Urinary bladder (tissue), 4 donors: ENCODE measurements around the gene C4orf50. TPM values are rescaled to one million over a fixed set of nuclear protein-coding genes. Genes with fewer than 3 reads are reported as not detected.

Experiments used
- DNase-seq: peaks from one replicate; pipeline ENCODE4 v3.0.0-alpha.2; 2015; ENCODE audit errors: extremely low spot score
- H3K27ac ChIP-seq: one replicate; pipeline ENCODE4 v1.5.1; 2013; ENCODE audit warnings: low read depth, mild to moderate bottlenecking, moderate library complexity
- H3K36me3 ChIP-seq: one replicate; pipeline ENCODE4 v1.6.1; 2013; ENCODE audit warnings: mild to moderate bottlenecking, moderate library complexity; ENCODE audit not compliant: insufficient read depth
- H3K4me1 ChIP-seq: one replicate; pipeline ENCODE4 v1.6.1; 2013; ENCODE audit warnings: mild to moderate bottlenecking, moderate library complexity; ENCODE audit not compliant: insufficient read depth
- H3K4me3 ChIP-seq: one replicate; pipeline ENCODE4 v1.5.1; 2013; ENCODE audit warnings: low read depth, low read length
- WGBS: extraction: QIAGEN DNeasy Blood & Tissue Kit; methylation state at CpG from one replicate; pipeline ENCODE4 v1.1.7; 2013; 5-methylcytosine and 5-hydroxymethylcytosine counted together
- polyA plus RNA-seq: library from polyadenylated mRNA; stranded (reverse); fragments of 200-250 nt; gene quantifications from one replicate; pipeline ENCODE4 v1.2.3, GENCODE V29; 2013
- total RNA-seq: library from RNA; depleted of rRNA; stranded (reverse); fragments of >200 nt; gene quantifications from one replicate; pipeline ENCODE4 v1.2.3, GENCODE V29; 2014
- donor health status: healthy with polysubstance abuse.
- donor health status: healthy.

C4orf50 gene
- total and polyA plus RNA-seq, 2 donors, result 0.04 to 0.32 TPM

DNA sequence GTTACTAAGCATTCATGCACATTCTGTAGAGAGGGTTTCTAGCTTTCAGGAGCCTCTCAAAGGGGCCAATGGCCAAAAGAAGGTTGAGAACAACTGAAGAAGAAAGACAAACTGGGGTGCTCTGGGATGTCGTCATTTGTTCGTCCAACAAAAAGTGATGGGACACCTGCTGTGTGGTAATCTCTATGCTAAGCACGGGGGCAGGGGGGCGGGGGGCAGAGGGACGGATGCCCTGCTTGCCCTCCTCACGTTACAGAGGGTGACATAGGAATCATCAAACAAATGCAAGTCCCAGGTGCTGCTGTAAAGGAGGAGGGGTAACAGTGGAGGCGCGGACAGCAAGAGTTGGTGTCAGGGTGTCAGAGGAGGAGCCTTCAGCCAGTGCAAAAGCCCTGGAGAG is 112.5 kb downstream of the C4orf50 start:
- no peak for DNase-seq
- Histone ChIP-seq H3K4me3 (no peak overlapping the region), H3K4me1 (no peaks in the 10 kb centered on the region), H3K27ac (no peak overlapping the region), H3K36me3 (no peaks in the 10 kb centered on the region)
- 9% methylated on average over 8 of the region's 8 CpGs for WGBS

DNA sequence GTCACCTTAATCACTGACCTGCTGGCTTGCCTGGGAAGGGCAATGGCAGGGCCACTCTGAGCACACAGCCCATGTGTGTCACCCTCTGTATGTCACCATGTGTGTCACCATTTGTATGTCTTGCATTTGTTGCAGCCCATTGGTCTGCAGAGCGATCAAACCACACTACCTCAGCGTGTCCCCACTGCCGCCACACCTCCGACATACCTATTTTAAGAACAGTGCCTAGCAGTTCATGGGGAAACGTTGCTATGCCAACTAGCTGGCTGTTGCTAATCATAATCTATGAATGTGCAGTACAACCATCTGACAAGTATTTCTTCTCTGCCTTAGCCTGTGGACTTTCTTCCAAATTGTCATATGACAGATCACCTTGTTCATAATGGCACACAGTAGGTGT is 117.4 kb downstream of the C4orf50 start:
- WGBS, result 81% methylated on average over 5 of the region's 5 CpGs
- Histone ChIP-seq H3K27ac (no peak overlapping the region), H3K36me3 (no peaks in the 10 kb centered on the region), H3K4me3 (no peak overlapping the region), H3K4me1 (no peaks in the 10 kb centered on the region)
- DNase-seq, result no peak

DNA sequence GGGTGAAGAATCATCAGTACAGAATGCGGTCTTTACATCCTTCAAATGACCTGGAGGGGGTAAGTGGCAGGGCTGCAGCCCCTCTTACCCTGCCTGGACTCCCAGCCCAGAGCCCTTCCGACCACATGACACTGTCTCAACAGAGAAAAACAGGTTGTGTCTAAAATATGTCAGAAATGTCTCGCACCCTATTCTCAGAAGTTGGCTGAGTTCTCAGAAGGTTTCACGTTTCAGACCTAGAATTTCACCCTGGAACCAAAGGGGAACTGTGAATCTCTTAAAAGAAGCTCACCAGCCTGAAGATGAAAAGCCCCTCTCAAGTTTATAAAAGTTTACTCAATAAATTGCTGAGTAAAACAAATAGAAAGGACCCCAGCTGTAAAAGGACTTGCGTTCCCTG is 118.3 kb downstream of the C4orf50 start:
- 49% methylated on average over 5 of the region's 5 CpGs for WGBS
- DNase-seq, result no peak
- Histone ChIP-seq H3K36me3 (no peaks in the 10 kb centered on the region), H3K4me1 (no peaks in the 10 kb centered on the region), H3K4me3 (no peak overlapping the region), H3K27ac (no peak overlapping the region)

DNA sequence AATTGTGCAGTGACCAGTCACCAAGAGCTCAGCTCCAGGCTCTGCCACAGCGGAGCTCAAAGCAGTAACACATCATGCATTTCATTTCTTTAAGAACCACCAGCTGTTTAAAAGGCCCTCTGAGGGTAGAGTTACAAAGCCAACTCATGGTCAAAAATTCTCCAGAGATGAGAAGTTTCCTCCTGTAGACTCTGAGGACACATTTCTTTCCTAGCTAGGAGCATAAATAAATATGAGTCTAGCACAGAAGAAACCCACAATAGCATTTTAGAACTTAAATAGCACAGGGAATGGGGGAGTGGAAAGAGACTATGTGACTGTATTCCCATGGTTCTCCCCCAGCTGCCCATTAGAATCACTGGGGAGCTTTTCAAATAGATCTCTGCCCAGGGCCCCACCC is 118.8 kb downstream of the C4orf50 start:
- Histone ChIP-seq H3K36me3 (no peaks in the 10 kb centered on the region), H3K4me3 (no peak overlapping the region), H3K27ac (no peak overlapping the region), H3K4me1 (no peaks in the 10 kb centered on the region)
- WGBS, result 85% methylated on average over 1 of the region's 1 CpG
- DNase-seq, result no peak

DNA sequence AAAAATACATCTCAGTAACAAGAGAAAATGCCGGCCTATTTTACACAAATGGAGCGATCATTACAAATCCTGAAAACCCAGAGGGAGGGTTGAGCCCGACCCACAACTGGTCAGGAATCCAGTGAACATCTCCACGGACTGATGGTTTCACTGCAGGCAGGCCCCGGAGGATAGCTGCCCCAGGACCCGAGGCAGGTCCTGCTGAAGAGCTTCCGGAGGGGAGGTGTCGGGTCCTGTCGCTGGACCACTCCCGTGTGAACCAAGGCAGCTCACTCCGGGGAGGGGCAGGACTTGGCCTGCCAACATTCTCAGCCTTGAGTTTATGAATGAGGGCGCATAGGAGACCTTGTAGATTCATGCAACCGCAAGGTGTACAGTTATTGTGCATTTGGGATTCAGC is 120.6 kb downstream of the C4orf50 start:
- DNase-seq, result no peak
- H3K4me3 ChIP-seq, result no peak overlapping the region
- H3K27ac ChIP-seq, result no peak overlapping the region
- H3K36me3 ChIP-seq, result no peaks in the 10 kb centered on the region
- WGBS, result 86% methylated on average over 13 of the region's 13 CpGs
- H3K4me1 ChIP-seq, result no peaks in the 10 kb centered on the region

DNA sequence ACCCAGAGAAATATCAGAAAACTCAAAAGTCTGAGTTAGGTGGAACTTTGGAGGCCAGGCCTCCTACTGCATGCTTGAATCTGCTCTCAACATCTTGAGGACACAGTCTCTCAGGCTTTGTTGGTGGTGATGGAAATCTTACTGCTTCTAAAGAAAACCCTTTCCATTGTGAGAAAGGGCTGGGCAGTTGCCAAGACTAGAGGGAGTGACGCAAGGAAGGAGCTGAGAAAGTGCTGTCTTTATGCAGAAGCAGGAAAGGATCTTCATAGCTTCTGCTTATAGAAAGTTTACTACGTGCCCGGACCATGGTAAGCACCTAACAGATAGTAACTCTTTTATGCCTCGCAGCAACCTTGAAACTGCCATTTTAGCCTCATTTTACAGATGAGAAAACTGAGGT is 122.9 kb downstream of the C4orf50 start:
- no peaks in the 10 kb centered on the region for H3K36me3 ChIP-seq
- 55% methylated on average over 4 of the region's 4 CpGs for WGBS
- H3K4me3 ChIP-seq, result no peak overlapping the region
- DNase-seq, result no peak
- H3K4me1 ChIP-seq, result peaks cover 1% of the 10 kb centered on the region
- no peak overlapping the region for H3K27ac ChIP-seq

DNA sequence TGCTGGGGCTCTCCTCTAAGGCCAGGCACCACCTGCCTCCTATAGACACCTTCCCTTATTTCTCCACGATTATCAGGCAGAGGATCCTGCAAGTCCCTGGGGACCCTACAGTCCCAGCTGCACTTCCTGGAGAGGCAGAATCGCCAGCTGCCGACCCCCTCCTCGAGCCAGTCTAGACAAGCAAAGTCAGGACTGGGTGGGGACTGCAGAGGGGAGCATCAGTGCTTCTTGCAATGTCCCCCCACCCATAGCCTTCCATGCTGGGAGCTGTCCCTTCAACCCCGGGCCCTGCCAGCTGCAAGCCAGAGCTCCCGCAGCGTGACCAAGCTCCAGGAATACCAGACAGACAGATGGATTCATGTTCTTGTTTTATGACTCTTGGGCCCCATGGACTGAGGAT is 124.0 kb downstream of the C4orf50 start:
- Histone ChIP-seq H3K4me1 (peaks cover 1% of the 10 kb centered on the region), H3K4me3 (no peak overlapping the region), H3K27ac (no peak overlapping the region), H3K36me3 (no peaks in the 10 kb centered on the region)
- DNase-seq, result no peak
- 26% methylated on average over 7 of the region's 7 CpGs for WGBS

DNA sequence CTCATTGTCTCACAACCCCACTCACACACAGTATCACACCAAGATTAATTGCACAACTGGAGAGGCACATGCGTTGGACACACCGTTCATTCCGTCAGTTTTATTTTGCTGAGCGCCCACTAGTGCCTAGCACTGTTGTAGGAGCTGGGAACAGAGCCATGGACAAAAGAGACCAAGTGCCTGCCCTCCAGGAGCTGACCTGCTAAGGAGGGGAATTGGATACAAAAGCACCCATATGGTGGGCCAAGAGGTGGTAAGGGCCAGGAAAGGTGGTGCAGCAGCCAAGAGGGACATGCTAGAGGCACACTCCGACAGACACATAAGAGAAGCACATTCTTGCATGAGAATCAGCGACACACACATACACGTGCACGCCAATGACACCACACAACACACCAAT is 124.6 kb downstream of the C4orf50 start:
- H3K4me1 ChIP-seq, result peaks cover 1% of the 10 kb centered on the region
- 70% methylated on average over 8 of the region's 8 CpGs for whole genome bisulfite sequencing
- H3K4me3 ChIP-seq, result no peak overlapping the region
- H3K36me3 ChIP-seq, result no peaks in the 10 kb centered on the region
- H3K27ac ChIP-seq, result no peak overlapping the region
- DNase-seq, result no peak

DNA sequence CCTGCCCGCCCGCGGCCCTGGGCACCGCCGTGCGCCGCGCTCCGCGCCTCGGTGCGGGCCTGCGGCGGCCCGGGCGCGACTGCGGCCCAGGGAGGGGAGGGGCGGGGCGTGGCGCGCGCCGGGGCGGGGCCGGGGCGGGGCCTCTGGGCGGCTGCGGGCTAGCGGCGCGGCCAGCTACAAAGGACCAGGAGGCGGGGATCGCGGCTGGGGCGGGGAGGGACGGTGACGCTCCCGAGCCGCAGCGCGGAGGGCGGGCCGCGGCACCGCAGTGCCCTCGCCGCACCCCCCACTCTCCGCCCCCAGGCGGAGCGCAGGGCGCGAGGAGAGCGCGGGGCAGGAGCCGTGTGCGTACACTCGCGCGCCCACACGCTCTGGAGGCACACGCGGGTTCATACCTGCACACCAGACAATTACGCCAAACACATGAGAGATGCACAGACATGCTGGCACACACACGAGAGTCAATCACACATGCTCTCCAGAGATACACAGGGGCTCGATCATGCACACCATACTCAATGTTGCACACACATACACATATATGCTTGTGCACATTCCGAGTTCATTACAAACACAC is 125.1 kb downstream of the C4orf50 start, which contains the start of gene CRMP1:
Gene CRMP1 (minus strand): TSS at position 83 of the 577 bp plus-strand sequence. CDS start 117 bp downstream, outside the sequence.
- Histone ChIP-seq H3K36me3 (no peaks in the 10 kb centered on the region), H3K4me1 (peaks cover 2% of the 10 kb centered on the region), H3K27ac (no peak within 1 kb of the TSS), H3K4me3 (peak within 1 kb of the TSS; percentile 20)
- DNase-seq, result no peak
- 3% methylated on average over 63 of the region's 67 CpGs for WGBS

DNA sequence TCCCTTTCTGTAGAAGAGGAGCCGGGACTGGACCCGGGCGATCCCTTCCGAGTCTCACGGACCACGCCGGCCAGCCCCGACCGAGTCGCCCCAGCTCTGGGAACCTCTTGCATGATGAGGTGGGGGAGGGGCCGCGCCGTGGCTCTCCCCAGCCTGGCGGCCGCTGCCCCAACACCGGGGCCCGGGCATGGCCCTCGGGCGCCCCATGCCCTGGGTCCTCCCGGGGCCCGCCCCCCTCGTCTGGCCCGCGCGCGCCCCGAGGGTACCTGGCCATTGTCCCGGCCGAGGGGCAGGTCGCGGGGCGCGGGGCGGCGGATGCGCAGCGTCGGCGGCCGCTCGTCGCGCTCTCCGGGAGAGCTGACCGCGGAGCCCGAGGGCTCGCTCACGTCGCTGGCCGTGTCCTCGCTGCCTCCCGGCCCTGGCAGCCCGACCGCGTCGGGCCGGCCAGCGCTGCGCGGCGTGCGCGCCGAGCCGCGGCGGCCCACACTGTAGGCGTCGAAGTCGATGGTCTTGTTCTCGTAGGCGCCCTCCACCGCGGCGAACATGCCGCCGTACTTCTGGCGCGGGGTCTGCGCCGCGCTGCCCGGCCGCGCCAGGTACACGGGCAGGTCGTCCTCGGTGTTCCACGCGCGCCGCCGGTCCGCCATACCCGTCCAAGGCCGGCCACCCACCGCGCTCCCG is 125.8 kb downstream of the C4orf50 start:
- 2% methylated on average over 100 of the region's 100 CpGs for WGBS
- Histone ChIP-seq H3K27ac (no peak overlapping the region), H3K36me3 (no peaks in the 10 kb centered on the region), H3K4me1 (peaks cover 4% of the 10 kb centered on the region), H3K4me3 (peak overlapping the region; percentile 20)
- DNase-seq, result no peak

DNA sequence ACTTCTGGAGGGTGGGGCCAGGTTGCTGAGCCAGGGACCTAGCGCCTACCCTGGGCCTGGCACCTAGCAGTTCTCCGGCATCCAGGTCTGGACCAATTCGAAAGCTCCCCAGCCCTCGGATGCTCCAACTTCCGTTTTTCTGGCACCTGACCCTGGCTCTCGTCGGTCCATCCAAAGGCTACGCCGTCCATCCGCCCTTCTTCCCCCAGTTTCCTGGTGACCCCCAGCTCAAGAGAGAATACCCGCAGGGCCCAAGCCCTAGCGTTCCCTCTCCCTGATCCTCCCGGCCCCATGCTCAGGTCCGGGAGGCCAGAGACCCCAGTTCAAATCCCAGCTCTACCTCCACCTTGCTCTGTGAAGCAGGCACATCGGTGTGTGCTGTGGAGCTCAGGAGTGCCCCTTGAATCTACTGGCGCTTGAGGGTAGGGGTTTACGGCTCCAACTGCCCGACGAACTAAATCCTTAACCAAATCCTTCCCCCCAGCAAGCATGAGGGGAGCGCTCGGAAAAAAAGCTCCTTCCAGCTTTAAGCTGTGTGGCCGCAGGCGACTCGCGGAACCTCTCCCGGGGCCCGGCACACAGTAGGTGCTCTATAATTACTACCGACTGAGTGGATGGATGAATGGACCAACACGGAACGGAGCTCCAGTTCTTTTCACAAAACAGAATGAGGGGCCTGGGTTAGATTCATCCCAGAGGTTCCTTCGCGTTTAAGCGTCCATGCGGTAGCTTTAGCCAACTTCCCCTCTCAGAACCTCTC is 126.5 kb downstream of the C4orf50 start:
- no peak overlapping the region for H3K27ac ChIP-seq
- WGBS, result 9% methylated on average over 34 of the region's 34 CpGs
- no peaks in the 10 kb centered on the region for H3K36me3 ChIP-seq
- no peak for DNase-seq
- H3K4me1 ChIP-seq, result peaks cover 4% of the 10 kb centered on the region
- no peak overlapping the region for H3K4me3 ChIP-seq

DNA sequence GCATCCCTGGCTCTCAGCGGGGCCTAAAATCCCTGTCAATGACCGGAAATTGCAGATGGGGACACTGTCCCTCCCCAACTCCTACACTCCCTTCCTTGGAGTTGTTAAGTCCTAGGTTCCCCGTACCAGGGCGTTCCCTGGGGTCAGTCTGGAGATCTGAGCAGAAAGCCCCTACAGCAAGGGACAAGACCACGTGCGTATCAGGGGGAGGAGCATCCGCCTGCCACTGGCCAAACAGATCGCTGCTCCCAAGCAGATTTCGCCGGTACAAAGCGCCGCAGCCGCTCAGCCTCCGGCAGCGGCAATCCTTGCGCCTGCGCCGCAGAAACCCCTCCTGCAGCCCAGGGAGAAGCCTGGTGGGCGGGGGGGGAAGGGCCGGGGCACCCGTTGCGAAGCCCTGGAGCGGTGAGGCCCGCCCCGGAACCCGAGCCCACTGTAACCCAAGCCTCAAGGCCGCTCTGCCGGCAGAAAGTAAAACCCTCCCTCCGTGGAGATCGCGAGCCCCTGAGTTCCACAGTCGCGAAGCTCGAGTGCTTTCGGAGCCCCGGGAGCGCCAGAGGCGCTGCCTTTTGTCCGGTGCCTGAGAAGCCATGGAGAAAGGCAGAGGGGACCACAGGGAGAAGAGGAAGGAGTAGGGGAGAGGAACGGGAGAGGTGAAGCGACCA is 128.0 kb downstream of the C4orf50 start:
- H3K27ac ChIP-seq, result no peak overlapping the region
- no peaks in the 10 kb centered on the region for H3K36me3 ChIP-seq
- DNase-seq, result no peak
- H3K4me3 ChIP-seq, result no peak overlapping the region
- WGBS, result under 1% methylated on average over 41 of the region's 41 CpGs
- H3K4me1 ChIP-seq, result peaks cover 4% of the 10 kb centered on the region

DNA sequence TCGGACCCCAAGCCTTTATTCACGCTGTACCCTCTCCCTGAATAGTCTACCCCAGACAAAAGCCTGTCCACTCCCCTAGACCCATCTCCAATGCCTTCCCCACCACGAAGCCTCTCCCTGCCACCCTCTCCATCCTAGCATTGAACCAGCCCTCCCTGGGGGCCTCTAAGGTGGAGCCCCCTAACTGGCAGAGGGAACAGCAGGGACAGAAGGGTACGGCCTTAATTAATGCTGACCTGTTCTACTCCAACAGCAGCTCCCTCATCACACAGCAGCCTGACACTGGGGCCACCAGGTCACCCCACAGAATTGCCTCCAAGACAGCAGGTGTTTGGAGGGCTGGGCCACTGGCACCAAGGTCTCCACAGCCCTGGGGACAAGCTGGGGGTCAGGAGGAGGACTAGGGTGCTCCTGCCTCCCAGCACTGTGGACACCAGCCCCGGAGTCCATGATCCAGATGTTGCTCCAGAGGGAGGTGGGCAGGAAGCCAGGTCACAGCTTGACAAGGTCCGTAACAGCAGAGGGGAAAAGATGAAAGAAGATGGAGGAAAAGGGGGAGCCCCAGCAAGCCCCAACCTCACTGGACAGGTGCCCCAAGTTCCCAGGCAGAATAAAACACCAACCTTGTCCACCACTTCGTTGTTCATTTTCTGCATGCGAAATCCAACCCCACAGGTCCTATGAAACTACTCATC is 129.1 kb downstream of the C4orf50 start:
- DNase-seq, result no peak
- Histone ChIP-seq H3K4me1 (peaks cover 4% of the 10 kb centered on the region), H3K4me3 (no peak overlapping the region), H3K27ac (no peak overlapping the region), H3K36me3 (no peaks in the 10 kb centered on the region)
- 23% methylated on average over 8 of the region's 8 CpGs for WGBS
